OCI-LY7 (cell line): Measurements from ENCODE around the gene SMYD3. TPM values are rescaled to one million over a fixed set of nuclear protein-coding genes. Genes with fewer than 3 reads are reported as not detected.

Source experiments
- BruUV-seq: library from RNA; stranded (reverse); fragments of 400-500 nt; replicated peaks from 2 replicates; lab custom pipeline; 2021; lab: Mats Ljungman, UMichigan
- CTCF ChIA-PET: fragments of 300-600 bp; sonication (Branson Sonifier 250); formaldehyde crosslinking; loops from one replicate; lab custom pipeline; 2022; ENCODE audit warnings: antibody characterized with exemption; ENCODE audit not compliant: unreplicated experiment; lab: Charles Lee
- POLR2A ChIA-PET: fragments of 300-600 bp; sonication (Branson Sonifier 250); formaldehyde crosslinking; loops from one replicate; lab custom pipeline; 2022; ENCODE audit warnings: antibody characterized with exemption; lab: Charles Lee
- DNase-seq: peaks from one replicate; pipeline ENCODE4 v3.0.0-alpha.2; 2015; ENCODE audit warnings: low spot score
- H2AFZ ChIP-seq: fragments of 200-600 bp; sonication (generic), shearing (Covaris generic); 2 replicates; pipeline ENCODE4 v1.6.1; 2014; ENCODE audit warnings: mild to moderate bottlenecking, antibody characterized with exemption, low read length, moderate library complexity
- H3K27ac ChIP-seq: fragments of 200-600 bp; sonication (generic); 2 replicates; pipeline ENCODE4 v1.5.1; 2014; ENCODE audit warnings: mixed run types, low read depth, mild to moderate bottlenecking, moderate library complexity, low read length, inconsistent platforms; ENCODE audit not compliant: poor library complexity, severe bottlenecking
- H3K36me3 ChIP-seq: fragments of 200-600 bp; sonication (generic); 2 replicates; pipeline ENCODE4 v1.6.1; 2014; ENCODE audit warnings: mild to moderate bottlenecking, antibody characterized with exemption, low read length, moderate library complexity, mixed read lengths; ENCODE audit not compliant: insufficient read depth
- H3K4me1 ChIP-seq: fragments of 200-600 bp; sonication (generic); 2 replicates; pipeline ENCODE4 v1.5.1; 2014; ENCODE audit warnings: mild to moderate bottlenecking, low read length; ENCODE audit not compliant: insufficient read depth, poor library complexity, severe bottlenecking
- H3K4me2 ChIP-seq: fragments of 200-600 bp; sonication (generic); 2 replicates; pipeline ENCODE4 v1.6.1; 2014; ENCODE audit warnings: mild to moderate bottlenecking, low read length
- H3K4me3 ChIP-seq: fragments of 200-600 bp; sonication (generic); 2 replicates; pipeline ENCODE4 v1.5.1; 2014; ENCODE audit warnings: mild to moderate bottlenecking, low read depth, low read length; ENCODE audit not compliant: poor library complexity, severe bottlenecking
- H3K79me2 ChIP-seq: fragments of 200-600 bp; sonication (generic); 2 replicates; pipeline ENCODE4 v1.6.1; 2016; ENCODE audit warnings: low read depth, mild to moderate bottlenecking, low read length, moderate library complexity, mixed read lengths; ENCODE audit not compliant: insufficient read depth
- H3K9me2 ChIP-seq: fragments of 200-600 bp; sonication (generic); 2 replicates; pipeline ENCODE4 v1.6.1; 2016; ENCODE audit warnings: mild to moderate bottlenecking, low read length, mixed read lengths; ENCODE audit not compliant: insufficient read depth
- H3K9me3 ChIP-seq: fragments of 200-600 bp; sonication (generic); 2 replicates; pipeline ENCODE4 v1.6.1; 2014; ENCODE audit warnings: mild to moderate bottlenecking, mixed run types, low read length, mixed read lengths
- H4K20me1 ChIP-seq: fragments of 200-600 bp; sonication (generic); 2 replicates; pipeline ENCODE4 v1.6.1; 2014; ENCODE audit warnings: mild to moderate bottlenecking, antibody characterized with exemption, low read length, moderate library complexity, mixed read lengths; ENCODE audit not compliant: insufficient read depth
- CTCF ChIP-seq: fragments of 200-600 bp; sonication (generic); conservative IDR thresholded peaks from 2 replicates; pipeline ENCODE4 v1.5.1; 2014; ENCODE audit warnings: mild to moderate bottlenecking, antibody characterized with exemption, low read length, moderate library complexity, mixed read lengths
- EZH2phosphoT487 ChIP-seq: fragments of 200-600 bp; sonication (generic); IDR thresholded peaks from 2 replicates; pipeline ENCODE4 v1.6.1; 2018; ENCODE audit warnings: low read depth, borderline replicate concordance, mild to moderate bottlenecking, mixed run types, antibody characterized with exemption, low read length, moderate library complexity, mixed read lengths
- intact Hi-C: fragments of 100-400 bp; cut with micrococcal nuclease; formaldehyde crosslinking; loops from one replicate; pipeline ENCODE4 v1.10.0; 2022; ENCODE audit not compliant: unreplicated experiment
- total RNA-seq, 2 experiments: library from RNA; depleted of rRNA in 1 of 2; stranded (reverse); fragments of >200 nt in 1 of 2; shearing (Covaris generic) in 1 of 2; gene quantifications; 2 replicates each; pipeline ENCODE4 v1.2.3, GENCODE V29; 2014 to 2022

The SMYD3 gene
- total RNA-seq, 2 experiments from 2014 or later: 28.9 to 34.5 TPM

GRCh38 chr1:245996811-245997210 lies 510.3 kb downstream of the SMYD3 start:
- Histone ChIP-seq H3K79me2 (no peaks in the 10 kb centered on the region), H3K27ac (no peak overlapping the region)
- intact Hi-C loops: no loop called here

GRCh38 chr1:245995474-245995873 lies 511.6 kb downstream of the SMYD3 start:
- intact Hi-C loops: no loop called here
- TF ChIP-seq EZH2phosphoT487 (no peak), CTCF (no peak)
- DNase-seq: no peak

More at GRCh38 chr1:245996811-245997210, 510.3 kb downstream of the SMYD3 start:
- no peaks in the 10 kb centered on the region for H3K9me3 ChIP-seq
- H3K4me3 ChIP-seq: no peak overlapping the region
- no peak for DNase-seq
- H2AFZ ChIP-seq: no peak overlapping the region
- no TSS peak for BruUV-seq
- H3K36me3 ChIP-seq: no peaks in the 10 kb centered on the region
- H3K4me1 ChIP-seq: no peaks in the 10 kb centered on the region
- H3K9me2 ChIP-seq: no peaks in the 10 kb centered on the region
- no peak for TF ChIP-seq EZH2phosphoT487
- TF ChIP-seq CTCF: no peak
- H3K4me2 ChIP-seq: no peak overlapping the region
- ChIA-PET CTCF (no interaction called here), POLR2A (no interaction called here)
- H4K20me1 ChIP-seq: no peaks in the 10 kb centered on the region

GRCh38 chr1:245991266-245991665 lies 515.8 kb downstream of the SMYD3 start:
- Histone ChIP-seq H3K4me1 (no peaks in the 10 kb centered on the region), H3K36me3 (no peaks in the 10 kb centered on the region), H2AFZ (no peak overlapping the region), H4K20me1 (no peaks in the 10 kb centered on the region), H3K27ac (no peak overlapping the region), H3K79me2 (no peaks in the 10 kb centered on the region), H3K4me3 (no peak overlapping the region), H3K4me2 (no peak overlapping the region), H3K9me3 (no peaks in the 10 kb centered on the region), H3K9me2 (no peaks in the 10 kb centered on the region)
- TF ChIP-seq CTCF (no peak), EZH2phosphoT487 (no peak)
- POLR2A ChIA-PET: interaction anchor here (0.6 kb wide), 1 partner anchor 94 kb away, joined by 6 read pairs; no protein-coding TSS in a partner anchor
- BruUV-seq: no TSS peak
- CTCF ChIA-PET: no interaction called here
- no peak for DNase-seq
- intact Hi-C loops: no loop called here

More at GRCh38 chr1:245995474-245995873, 511.6 kb downstream of the SMYD3 start:
- Histone ChIP-seq H4K20me1 (no peaks in the 10 kb centered on the region), H3K9me2 (no peaks in the 10 kb centered on the region), H2AFZ (no peak overlapping the region), H3K4me1 (no peaks in the 10 kb centered on the region), H3K79me2 (no peaks in the 10 kb centered on the region), H3K4me3 (no peak overlapping the region), H3K36me3 (no peaks in the 10 kb centered on the region), H3K4me2 (no peak overlapping the region), H3K27ac (no peak overlapping the region), H3K9me3 (no peaks in the 10 kb centered on the region)
- ChIA-PET POLR2A (no interaction called here), CTCF (no interaction called here)
- BruUV-seq: no TSS peak
